ENCODE data around the gene HDLBP. TPM values are rescaled to one million over a fixed set of nuclear protein-coding genes. Genes with fewer than 3 reads are reported as not detected.

HDLBP gene
- total RNA-seq, 4 donors from 2014 or later = 324 to 412 (median 363) TPM

GRCh38 chr2:241223211-241224017 is 92.1 kb downstream of the HDLBP start:
- peaks cover 0 to 26% (median 15%) of the 10 kb centered on the region in 4 donors for H3K4me1 ChIP-seq
- 53 to 57% methylated on average over 21 to 23 of the region's 23 CpGs for WGBS, 2 donors
- peak overlapping the region in 2 of 4 donors; percentile 55 to 59 for H3K27ac ChIP-seq
- H3K4me3 ChIP-seq = no peak overlapping the region
- TF ChIP-seq CTCF (IDR thresholded peaks at IDR 0.05) = no peak
- no peaks in the 10 kb centered on the region for H3K27me3 ChIP-seq
- DNase-seq (ENCODE audit: low spot score in 2 of 2) = no peak
- no peaks in the 10 kb centered on the region for H3K9me3 ChIP-seq
- peaks cover 0 to 35% (median 0%) of the 10 kb centered on the region in 3 donors for H3K36me3 ChIP-seq

GRCh38 chr2:241219856-241220356 is 95.6 kb downstream of the HDLBP start:
- no peak for TF ChIP-seq POLR2A (IDR thresholded peaks at IDR 0.05)
- no peak for TF ChIP-seq EP300 (IDR thresholded peaks at IDR 0.05)
- TF ChIP-seq CTCF (IDR thresholded peaks at IDR 0.05) = no peak
- H3K4me3 ChIP-seq = no peak overlapping the region
- WGBS, 2 donors = 91 to 92% methylated on average over 6 of the region's 6 CpGs

GRCh38 chr2:241219030-241219382 is 96.5 kb downstream of the HDLBP start:
- Histone ChIP-seq H3K36me3 (no peaks in the 10 kb centered on the region), H3K4me3 (peak overlapping the region in 2 of 4 donors; percentile 53 to 72), H3K27me3 (no peaks in the 10 kb centered on the region), H3K9me3 (no peaks in the 10 kb centered on the region), H3K4me1 (peaks cover 0 to 20% (median 10%) of the 10 kb centered on the region in 4 donors), H3K27ac (no peak overlapping the region)
- 61 to 65% methylated on average over 4 of the region's 4 CpGs for WGBS, 2 donors
- TF ChIP-seq POLR2A (IDR thresholded peaks at IDR 0.05) = no peak
- no peak for TF ChIP-seq EP300 (IDR thresholded peaks at IDR 0.05)
- TF ChIP-seq CTCF (IDR thresholded peaks at IDR 0.05) = no peak
- DNase-seq (ENCODE audit: low spot score in 2 of 2) = no peak

More at GRCh38 chr2:241219856-241220356, 95.6 kb downstream of the HDLBP start:
- H3K9me3 ChIP-seq = no peaks in the 10 kb centered on the region
- H3K27me3 ChIP-seq = no peaks in the 10 kb centered on the region
- no peak for DNase-seq (ENCODE audit: low spot score in 2 of 2)
- peaks cover 0 to 1% (median 0%) of the 10 kb centered on the region in 3 donors for H3K36me3 ChIP-seq
- H3K27ac ChIP-seq = no peak overlapping the region
- H3K4me1 ChIP-seq = peaks cover 0 to 29% (median 16%) of the 10 kb centered on the region in 4 donors

GRCh38 chr2:241218131-241219029 is 97.1 kb downstream of the HDLBP start:
- Histone ChIP-seq H3K27me3 (no peaks in the 10 kb centered on the region), H3K4me1 (peaks cover 0 to 14% (median 6%) of the 10 kb centered on the region in 4 donors), H3K27ac (peak overlapping the region in 2 of 4 donors; percentile 62 to 73), H3K36me3 (no peaks in the 10 kb centered on the region), H3K4me3 (peak overlapping the region; percentile 31 to 72 (median 50)), H3K9me3 (no peaks in the 10 kb centered on the region)
- DNase-seq (ENCODE audit: low spot score in 2 of 2) = no peak
- 1 to 2% methylated on average over 34 to 56 of the region's 83 CpGs for WGBS, 2 donors
- peak in 1 of 5 experiments; percentile 12 for TF ChIP-seq CTCF (IDR thresholded peaks at IDR 0.05)
- no peak for TF ChIP-seq POLR2A (IDR thresholded peaks at IDR 0.05)

All from tibial nerve (tissue), 4 donors.